HG02884 (cell line): Measurements from ENCODE around the gene SRGAP2C.
"Not testable (repeated sequence)": the region's sequence is repeated elsewhere in the genome, so short reads cannot be mapped to it uniquely, and the experiment has no call there.

Experiments
- ATAC-seq: cut with Tn5 transposase; IDR thresholded peaks from one replicate; pipeline ENCODE4 v1.9.1; 2021; ENCODE audit warnings: mild to moderate bottlenecking, moderate library complexity; ENCODE audit not compliant: unreplicated experiment

SRGAP2C gene

DNA sequence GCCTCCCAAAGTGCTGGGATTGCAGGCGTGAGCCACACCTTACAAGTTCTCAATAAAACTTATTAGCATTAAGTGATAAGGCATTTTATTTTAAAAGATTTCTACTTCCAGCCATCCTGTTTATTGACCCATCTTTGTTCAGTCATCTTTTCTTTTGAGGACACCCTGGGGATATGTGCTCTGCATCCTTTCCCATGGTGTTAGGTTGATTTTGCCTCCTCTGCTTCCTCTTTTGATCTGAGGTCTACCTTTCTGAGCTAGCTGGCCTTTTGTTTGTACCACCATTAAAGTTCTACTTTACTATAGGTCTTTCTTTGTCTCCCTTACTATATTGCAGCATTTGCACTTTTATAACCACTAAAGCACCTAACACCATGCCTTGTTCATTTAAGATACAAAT lies 136.9 kb downstream of the SRGAP2C start:
- ATAC-seq, result not testable (repeated sequence)

GRCh38 chr1:121324726-121325125 lies 140.0 kb downstream of the SRGAP2C start:
- ATAC-seq, result not testable (repeated sequence)

GRCh38 chr1:121332141-121332540 lies 147.4 kb downstream of the SRGAP2C start:
- ATAC-seq, result not testable (repeated sequence)

DNA sequence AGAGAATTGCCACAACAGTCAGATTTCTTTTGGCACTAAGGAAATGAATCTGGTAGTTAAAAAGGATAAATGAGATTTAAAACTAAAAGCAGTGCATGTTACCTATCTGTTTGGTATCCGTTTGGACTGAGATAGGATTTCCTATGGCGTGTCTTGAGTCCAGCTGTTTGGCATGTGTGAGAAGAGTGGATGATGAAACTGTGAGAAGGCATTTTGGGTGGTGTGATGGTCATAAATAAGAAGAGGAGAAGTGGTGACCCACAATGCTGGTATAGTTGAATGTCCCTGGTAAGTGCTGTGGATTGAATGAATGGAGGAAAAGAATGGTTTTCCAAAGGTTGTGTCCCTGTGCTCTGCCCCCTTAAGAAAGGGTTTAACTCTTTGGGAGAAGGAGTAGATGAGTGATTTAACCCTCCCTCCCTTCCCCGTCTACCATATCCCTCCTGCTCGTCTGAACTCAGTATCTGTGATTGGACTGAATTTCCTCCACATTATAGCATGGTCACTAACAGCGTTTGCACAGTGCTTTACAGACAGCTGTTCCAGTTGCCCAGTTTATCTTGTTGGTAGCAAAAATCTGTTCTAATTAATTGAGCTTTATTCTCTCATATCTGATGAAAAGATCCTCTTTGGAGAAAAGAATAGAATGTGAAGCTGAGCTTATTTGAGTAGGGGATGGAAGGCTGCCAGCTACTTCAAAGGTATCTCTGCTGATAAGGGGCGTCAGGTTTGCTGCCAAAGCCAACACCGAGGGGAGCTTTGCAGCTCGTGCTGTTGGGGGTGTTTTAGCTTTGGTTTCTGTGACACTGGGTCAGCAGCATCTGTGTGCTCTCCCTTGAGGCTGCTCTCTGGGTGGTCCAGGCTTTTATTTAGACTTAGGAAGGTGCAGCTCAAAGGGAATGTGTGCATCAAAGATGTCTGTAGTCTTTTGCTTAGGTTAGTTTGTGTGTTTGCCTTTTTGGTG lies 148.1 kb downstream of the SRGAP2C start:
- not testable (repeated sequence) for ATAC-seq

- peak; percentile 53 for ATAC-seq
These were observed 153.2 kb downstream of the SRGAP2C start for GRCh38 chr1:121337958-121338357.

GRCh38 chr1:121339611-121340010 lies 154.8 kb downstream of the SRGAP2C start:
- ATAC-seq, result peak; percentile 90

DNA sequence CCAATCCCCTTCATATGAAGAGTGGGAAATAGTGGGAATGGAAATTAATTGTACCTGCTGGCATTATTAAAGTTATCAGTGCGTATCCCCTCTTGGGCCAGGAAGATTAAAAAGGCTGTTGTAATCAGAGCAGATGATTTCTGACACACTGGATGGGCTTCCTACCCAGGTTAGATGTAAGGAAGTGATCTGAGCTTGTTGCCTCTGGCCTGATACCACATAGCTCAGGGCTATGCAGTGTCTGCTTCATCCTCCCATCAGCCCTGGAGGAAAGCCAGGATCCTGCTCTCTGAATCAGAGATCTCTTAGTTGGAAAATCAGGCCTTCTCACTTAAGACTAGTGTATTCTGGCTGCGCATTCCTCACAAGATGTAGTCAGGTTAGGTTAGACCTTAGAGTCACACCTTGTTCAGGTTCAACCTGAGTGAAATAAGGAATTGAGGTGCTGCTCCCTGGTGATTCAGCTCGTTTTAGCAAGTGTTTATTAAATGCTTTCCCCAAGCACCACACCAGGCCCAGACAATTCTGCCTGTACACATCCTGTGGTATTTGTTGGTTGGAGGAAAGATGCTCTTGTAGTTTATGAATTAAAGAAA lies 158.6 kb downstream of the SRGAP2C start:
- ATAC-seq, result not testable (repeated sequence)

- ATAC-seq, result not testable (repeated sequence)
These were observed 159.6 kb downstream of the SRGAP2C start for GRCh38 chr1:121344355-121344754.

DNA sequence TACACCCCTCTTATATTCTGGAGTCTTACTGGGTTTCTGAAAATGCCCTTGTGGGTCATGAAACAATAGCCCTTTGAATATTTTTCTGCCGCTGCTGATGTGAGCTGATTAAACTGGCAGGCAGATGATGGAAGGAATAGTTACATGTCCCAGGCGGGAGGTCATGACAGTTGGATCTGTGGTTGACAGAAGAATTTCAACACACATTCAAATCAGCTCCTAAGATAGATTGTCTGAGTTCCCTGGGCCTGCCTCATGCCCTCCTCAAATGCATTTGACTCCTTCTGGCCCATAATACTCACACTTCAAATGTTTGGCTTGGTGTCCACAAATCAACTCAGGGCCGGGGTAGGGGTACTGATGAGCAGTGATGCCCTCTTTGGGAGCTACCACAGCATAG lies 161.9 kb downstream of the SRGAP2C start:
- ATAC-seq, result not testable (repeated sequence)

DNA sequence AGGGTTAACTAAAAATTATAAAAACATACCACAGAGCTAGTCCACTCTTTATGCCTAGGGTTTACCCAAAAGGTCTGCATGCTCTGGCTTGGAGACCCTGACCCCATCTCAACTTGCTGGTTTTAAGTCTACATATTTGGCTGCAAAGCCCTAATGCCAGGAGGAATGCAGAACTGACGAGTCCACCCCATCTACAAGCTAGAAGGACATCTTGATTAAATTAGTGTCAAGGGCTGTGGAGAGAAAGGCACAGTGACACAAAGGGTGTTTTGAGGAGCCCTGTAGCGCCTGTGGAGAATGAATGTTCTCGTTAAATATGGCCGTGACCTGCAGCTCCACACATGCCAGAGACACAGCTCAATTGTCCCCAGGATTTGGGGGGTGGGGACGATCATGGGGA lies 162.7 kb downstream of the SRGAP2C start:
- ATAC-seq, result not testable (repeated sequence)

GRCh38 chr1:121348115-121348514 lies 163.3 kb downstream of the SRGAP2C start:
- ATAC-seq, result not testable (repeated sequence)

- ATAC-seq, result not testable (repeated sequence)
These were observed 164.7 kb downstream of the SRGAP2C start for GRCh38 chr1:121349332-121349967.

- not testable (repeated sequence) for ATAC-seq
These were observed 171.1 kb downstream of the SRGAP2C start for GRCh38 chr1:121355711-121356420.

DNA sequence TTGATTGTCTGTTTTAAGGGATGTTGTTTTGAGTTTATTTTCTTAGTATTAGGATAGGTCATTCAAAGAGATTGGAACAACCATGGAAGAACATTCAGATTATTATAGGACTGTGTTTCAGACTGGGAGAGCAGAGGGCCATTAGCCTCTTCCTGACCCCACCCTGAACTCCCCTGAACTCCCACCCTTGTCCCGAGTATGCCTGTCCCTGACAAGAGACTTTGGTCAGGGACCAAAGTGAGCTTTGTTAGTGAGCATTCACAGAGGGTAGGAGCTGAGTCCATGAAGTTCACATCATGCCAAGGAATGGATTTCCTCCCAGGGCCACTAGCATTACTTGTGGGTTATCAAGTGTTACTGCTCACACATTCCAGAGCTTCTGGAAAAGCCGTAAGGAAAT lies 172.0 kb downstream of the SRGAP2C start:
- not testable (repeated sequence) for ATAC-seq

DNA sequence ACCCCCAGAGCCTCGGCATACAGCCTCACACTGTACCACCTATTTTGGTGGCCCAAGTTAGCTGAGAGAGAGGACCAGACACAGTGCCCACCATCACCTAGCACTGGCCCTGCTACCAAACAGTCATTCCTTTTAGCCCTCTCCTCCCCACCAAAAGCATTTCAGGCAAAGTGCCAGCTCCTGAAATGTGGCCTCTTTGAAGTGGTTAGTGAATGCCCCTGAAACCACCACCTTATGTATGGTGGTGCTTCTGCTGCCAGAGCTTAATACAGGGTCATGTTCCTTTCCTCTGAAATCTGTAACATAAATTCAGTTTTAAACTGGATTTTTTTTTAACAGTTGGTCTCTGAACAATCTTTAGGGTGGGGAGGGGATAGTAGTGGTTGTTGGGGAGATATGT lies 175.8 kb downstream of the SRGAP2C start:
- not testable (repeated sequence) for ATAC-seq

- not testable (repeated sequence) for ATAC-seq
These were observed 176.9 kb downstream of the SRGAP2C start for GRCh38 chr1:121361451-121362233.

DNA sequence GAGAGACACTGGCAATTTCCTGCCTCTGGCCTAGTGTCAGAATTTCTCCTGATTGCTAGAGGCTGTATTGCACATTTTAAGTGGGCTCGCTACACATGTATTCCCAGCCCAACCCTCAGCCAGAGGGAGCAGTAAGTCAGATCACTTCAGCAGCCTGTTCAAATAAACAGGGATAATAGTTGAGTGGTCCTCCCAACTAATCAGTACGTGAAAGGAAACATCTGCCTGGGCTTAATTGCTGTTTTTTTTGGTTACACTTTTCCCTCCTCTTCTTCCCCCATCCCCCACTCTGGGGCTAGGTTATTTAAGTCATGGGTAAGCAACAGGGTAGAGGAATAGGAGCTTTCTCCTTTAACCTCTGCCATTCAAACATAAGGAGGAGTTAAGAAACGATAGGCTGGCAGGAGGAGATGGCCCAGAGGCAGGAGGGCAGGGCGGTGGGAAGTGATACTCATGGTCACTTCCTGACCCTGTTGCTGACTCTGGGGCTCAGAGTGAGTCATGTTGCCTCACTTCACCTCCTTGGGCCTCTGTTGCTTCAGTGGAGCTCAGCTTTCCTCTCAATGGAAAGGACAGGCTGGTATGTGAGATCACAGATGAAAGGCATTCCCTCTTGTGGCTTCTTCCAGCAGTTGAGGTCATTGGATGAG lies 177.6 kb downstream of the SRGAP2C start:
- ATAC-seq, result not testable (repeated sequence)

GRCh38 chr1:121365316-121365715 lies 180.5 kb downstream of the SRGAP2C start:
- ATAC-seq, result not testable (repeated sequence)

DNA sequence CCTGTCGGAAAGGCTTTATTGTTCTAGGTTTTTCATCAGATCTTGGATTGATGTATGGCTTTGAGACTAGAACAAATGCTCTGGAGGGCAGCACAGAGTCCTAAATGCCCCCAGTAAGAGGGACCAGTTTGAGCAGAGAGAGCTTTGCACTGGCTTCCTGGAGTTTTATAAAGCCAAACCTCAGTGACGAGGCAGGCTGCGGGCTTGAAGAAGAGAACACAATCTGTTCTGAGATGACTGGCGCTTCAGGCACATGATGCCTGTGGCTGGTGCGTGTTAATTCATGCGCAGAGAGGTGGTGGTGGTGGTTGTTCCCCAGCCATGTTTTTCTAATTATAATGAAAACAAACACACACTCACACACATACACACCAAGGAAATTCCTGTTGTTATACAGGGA lies 180.9 kb downstream of the SRGAP2C start:
- ATAC-seq, result not testable (repeated sequence)
